Measurements from ENCODE around the gene KRT76.

DNA sequence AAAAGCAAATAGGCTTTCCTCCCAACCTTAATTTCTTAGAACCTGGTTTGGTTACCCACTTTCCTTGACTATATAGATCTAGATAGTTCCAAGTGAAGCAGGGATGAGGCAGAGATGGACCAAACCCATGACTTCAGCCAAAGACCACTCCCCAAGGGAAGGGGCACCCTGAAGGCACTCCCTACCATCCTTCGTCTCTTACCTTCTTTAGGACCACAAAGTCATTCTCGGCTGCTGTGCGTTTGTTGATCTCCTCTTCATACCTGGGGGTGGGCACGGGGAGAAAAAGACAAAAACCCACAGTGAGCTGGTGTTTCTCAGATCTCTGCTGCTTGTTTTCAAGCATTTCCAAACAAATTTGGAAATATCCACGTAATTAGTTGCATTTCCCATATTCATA lies 33.4 kb upstream of the KRT76 start:
- TF ChIP-seq, protein P1, sequence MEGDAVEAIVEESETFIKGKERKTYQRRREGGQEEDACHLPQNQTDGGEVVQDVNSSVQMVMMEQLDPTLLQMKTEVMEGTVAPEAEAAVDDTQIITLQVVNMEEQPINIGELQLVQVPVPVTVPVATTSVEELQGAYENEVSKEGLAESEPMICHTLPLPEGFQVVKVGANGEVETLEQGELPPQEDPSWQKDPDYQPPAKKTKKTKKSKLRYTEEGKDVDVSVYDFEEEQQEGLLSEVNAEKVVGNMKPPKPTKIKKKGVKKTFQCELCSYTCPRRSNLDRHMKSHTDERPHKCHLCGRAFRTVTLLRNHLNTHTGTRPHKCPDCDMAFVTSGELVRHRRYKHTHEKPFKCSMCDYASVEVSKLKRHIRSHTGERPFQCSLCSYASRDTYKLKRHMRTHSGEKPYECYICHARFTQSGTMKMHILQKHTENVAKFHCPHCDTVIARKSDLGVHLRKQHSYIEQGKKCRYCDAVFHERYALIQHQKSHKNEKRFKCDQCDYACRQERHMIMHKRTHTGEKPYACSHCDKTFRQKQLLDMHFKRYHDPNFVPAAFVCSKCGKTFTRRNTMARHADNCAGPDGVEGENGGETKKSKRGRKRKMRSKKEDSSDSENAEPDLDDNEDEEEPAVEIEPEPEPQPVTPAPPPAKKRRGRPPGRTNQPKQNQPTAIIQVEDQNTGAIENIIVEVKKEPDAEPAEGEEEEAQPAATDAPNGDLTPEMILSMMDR (IDR thresholded peaks at IDR 0.05; ENCODE audit: low read length): no peak
- no peak for TF ChIP-seq EZH2 (IDR thresholded peaks at IDR 0.05; ENCODE audit: borderline replicate concordance, low read length)
